Measurements from ENCODE around the gene RASL11A. TPM values are rescaled to one million over a fixed set of nuclear protein-coding genes. Genes with fewer than 3 reads are reported as not detected.

RASL11A gene
- total and polyA plus RNA-seq, 2 of the 8 experiments (the other 6 are each of a cell fraction or from before 2014, with no cell fraction given): 2.9 to 6.8 TPM

GRCh38 chr13:27311518-27312210, 41.0 kb downstream of the RASL11A start:
- Histone ChIP-seq H3K9ac (replicated peaks in 1 of 4; ENCODE audit: extremely low read depth in 1 of 4, low read depth in 3 of 4, low read length in 3 of 4) (no peak overlapping the region), H3K56ac (replicated peaks; ENCODE audit: insufficient read length, low read depth, low read length) (no peak overlapping the region), H3K79me2 (ENCODE audit: control insufficient read depth in 1 of 2, insufficient read depth in 2 of 2, low read length in 2 of 2) (no peaks in the 10 kb centered on the region), H3K18ac (ENCODE audit: extremely low read depth, low read length) (no peak overlapping the region), H2BK15ac (ENCODE audit: low read length) (no peak overlapping the region), H2AK5ac (ENCODE audit: low read depth, low read length) (no peak overlapping the region), H4K8ac (ENCODE audit: extremely low read depth, insufficient read depth, low read length) (no peak overlapping the region), H3K4ac (replicated peaks; ENCODE audit: insufficient read length, low read depth, low read length) (no peak overlapping the region), H3K79me1 (ENCODE audit: low read depth, low read length) (no peaks in the 10 kb centered on the region), H2BK12ac (ENCODE audit: low read depth, low read length) (no peak overlapping the region), H2BK120ac (replicated peaks; ENCODE audit: low read depth, low read length) (no peak overlapping the region), H3K9me3 (ENCODE audit: insufficient read depth in 2 of 2, low read depth in 1 of 2, low read length in 1 of 2) (no peaks in the 10 kb centered on the region), H3K36me3 (ENCODE audit: control insufficient read depth in 2 of 4, insufficient read depth in 4 of 4, low read length in 3 of 4) (no peaks in the 10 kb centered on the region), H3K23me2 (ENCODE audit: low read depth, low read length) (no peaks in the 10 kb centered on the region), H3K27me3 (replicated peaks in 1 of 4; ENCODE audit: control insufficient read depth in 3 of 4, extremely low read depth in 1 of 4, insufficient read depth in 3 of 4, low read length in 3 of 4) (no peaks in the 10 kb centered on the region), H3K4me2 (ENCODE audit: insufficient read depth in 1 of 2, low read depth in 2 of 2, low read length in 2 of 2) (no peak overlapping the region), H3K27ac (ENCODE audit: low read depth, low read length) (no peak overlapping the region), H4K20me1 (replicated peaks in 1 of 2; ENCODE audit: control insufficient read depth in 1 of 2, insufficient read depth in 2 of 2, low read length in 2 of 2) (no peaks in the 10 kb centered on the region), H3K4me1 (replicated peaks in 1 of 4; ENCODE audit: control insufficient read depth in 3 of 4, insufficient read depth in 4 of 4, low read length in 3 of 4) (peaks cover 0 to 7% (median 0%) of the 10 kb centered on the region in 4 experiments; a peak in 3 of 7 replicates), H3K4me3 (ENCODE audit: extremely low read depth in 1 of 4, insufficient read depth in 2 of 4, low read depth in 3 of 4, low read length in 4 of 4) (no peak overlapping the region), H2BK5ac (ENCODE audit: low read depth, low read length) (no peak overlapping the region), H2AFZ (ENCODE audit: low read length) (no peak overlapping the region), H4K91ac (replicated peaks; ENCODE audit: insufficient read length, low read length) (no peak overlapping the region), H3K23ac (ENCODE audit: insufficient read length) (no peak overlapping the region), H2BK20ac (ENCODE audit: low read length) (no peak overlapping the region), H3K14ac (ENCODE audit: insufficient read length) (no peak overlapping the region), H4K5ac (ENCODE audit: insufficient read length, low read depth, low read length) (no peak overlapping the region)
- POLR2A ChIA-PET (ENCODE audit: partially characterized antibody): interaction anchor here (0.8 to 1.4 kb wide), 2 partner anchors 15 to 57 kb away, joined by 3 to 4 read pairs; no protein-coding TSS in a partner anchor
- DNase-seq (ENCODE audit: low read depth in 1 of 2, low spot score in 2 of 2) (no peak), FAIRE-seq (no peak)
- TF ChIP-seq HDAC6 (IDR thresholded peaks at IDR 0.05; ENCODE audit: low read depth, low read length) (no peak), BRCA1 (IDR thresholded peaks at IDR 0.05; ENCODE audit: low read depth, low read length) (no peak), POU5F1 (IDR thresholded peaks at IDR 0.05; ENCODE audit: low read depth, low read length) (no peak), SRF (IDR thresholded peaks at IDR 0.05; ENCODE audit: low read depth, low read length) (no peak)
- WGBS, 2 experiments (ENCODE audit: extremely low coverage in 1 of 2, insufficient coverage in 1 of 2, insufficient read length in 1 of 2, insufficient replicate concordance in 2 of 2, low coverage in 1 of 2, low lambda C conversion rate in 2 of 2, missing lambda C conversion rate in 1 of 2): 81% methylated on average over 6 of the region's 6 CpGs; no CpG with 5 or more reads in 1 of the 2 experiments
- CTCF ChIA-PET (ENCODE audit: partially characterized antibody): interaction anchor here (1.0 to 1.8 kb wide), 3 partner anchors 28 to 365 kb away, joined by 3 to 6 read pairs (median 3); no protein-coding TSS in a partner anchor

Data from H1 (cell line).